Right lobe of liver (tissue), 6 donors: ENCODE data around the gene NFATC1. TPM values are rescaled to one million over a fixed set of nuclear protein-coding genes. Genes with fewer than 3 reads are reported as not detected.

Experiments
- ATAC-seq, 4 donors: fragments of 200-7000 bp; cut with Tn5 transposase; one replicate each; pipeline ENCODE4 v1.9.1; 2020; ENCODE audit warnings: mild to moderate bottlenecking in 4 of 4, moderate library complexity in 4 of 4
- DNase-seq, 3 donors: peaks; one replicate each; pipeline ENCODE4 v3.0.0-alpha.2; 2020
- H3K27ac ChIP-seq, 3 donors: fragments of 200-600 bp; one replicate each; pipeline ENCODE4 v1.8.0; 2022
- H3K27me3 ChIP-seq, 2 donors: fragments of 200-600 bp; one replicate each; pipeline ENCODE4 v1.8.0; 2022
- H3K36me3 ChIP-seq, 4 donors: fragments of 200-600 bp; sonication (generic) in 1 of 4; one replicate each; pipeline versions ENCODE4 v1.5.1 to v1.8.0; 2017 to 2022; ENCODE audit warnings: control low read depth in 1 of 4
- H3K4me1 ChIP-seq, 4 donors: fragments of 200-600 bp; sonication (generic) in 1 of 4; one replicate each; pipeline versions ENCODE4 v1.5.1 to v1.8.0; 2017 to 2022; ENCODE audit warnings: control low read depth in 1 of 4
- H3K4me3 ChIP-seq, 3 donors: fragments of 200-600 bp; one replicate each; pipeline ENCODE4 v1.8.0; 2022
- H3K9me3 ChIP-seq, 4 donors: fragments of 200-600 bp; sonication (generic) in 1 of 4; one replicate each; pipeline versions ENCODE4 v1.5.1 to v1.8.0; 2017 to 2022; ENCODE audit warnings: control low read depth in 1 of 4
- POLR2A ChIP-seq: fragments of 450-650 bp; IDR thresholded peaks from one replicate; pipeline ENCODE4 v1.6.1; 2017; ENCODE audit warnings: antibody characterized with exemption, mild to moderate bottlenecking
- WGBS: methylation state at CpG from one replicate; pipeline ENCODE4 v1.1.6; 2018; ENCODE audit warnings: low coverage, low lambda C conversion rate; ENCODE audit not compliant: insufficient coverage; ENCODE audit errors: missing lambda C conversion rate; 5-methylcytosine and 5-hydroxymethylcytosine counted together
- intact Hi-C, 2 donors: fragments of 100-400 bp; cut with DNase I; formaldehyde crosslinking; loops; one replicate each; pipeline versions ENCODE4 v1.11.2 to v1.14.1; 2022
- total RNA-seq, 6 experiments: library from RNA; depleted of rRNA in 2 of 6; stranded (reverse); fragments of >200 nt in 2 of 6; fragmentation: NEBNext Ultra II Directional in 3 of 6; extraction: Animal tissue kit (Norgen Biotek cat#: 25700) in 3 of 6; gene quantifications; one replicate each; pipeline versions ENCODE4 v1.1.0 to v1.2.4, GENCODE V29; 2016 to 2023
- TF ChIP-seq, protein P1 (sequence below), 4 donors: fragments of 200-600 bp in 3 of 4; fragments of 450-650 bp in 1 of 4; IDR thresholded peaks; one replicate each; pipeline versions ENCODE4 v1.5.1 to v1.8.0; 2016 to 2022; ENCODE audit warnings: antibody characterized with exemption in 4 of 4, mild to moderate bottlenecking in 2 of 4
- donor health status: DM: no; HTN: yes; CAD: no.
- donor health status: DM: no; HTN: no; CAD: no.
- donor health status: DM: no; HTN: no; CAD: no.
- donor health status: DM: no; HTN: yes; CAD: no.
- donor health status: DM: no; HTN: yes; CAD: no.

NFATC1 gene
- total RNA-seq, 6 experiments from 2014 or later: 1.00 to 4.3 (median 2.9) TPM

- DNase-seq: peak in 2 of 3 donors; percentile 15 to 31
- H3K27ac ChIP-seq: no peak overlapping the region
- H3K27me3 ChIP-seq: no peaks in the 10 kb centered on the region
- H3K36me3 ChIP-seq: no peaks in the 10 kb centered on the region
- whole genome bisulfite sequencing: 83% methylated on average over 28 of the region's 31 CpGs
- no peak overlapping the region for H3K4me3 ChIP-seq
- ATAC-seq: no peak
- TF ChIP-seq, protein P1, sequence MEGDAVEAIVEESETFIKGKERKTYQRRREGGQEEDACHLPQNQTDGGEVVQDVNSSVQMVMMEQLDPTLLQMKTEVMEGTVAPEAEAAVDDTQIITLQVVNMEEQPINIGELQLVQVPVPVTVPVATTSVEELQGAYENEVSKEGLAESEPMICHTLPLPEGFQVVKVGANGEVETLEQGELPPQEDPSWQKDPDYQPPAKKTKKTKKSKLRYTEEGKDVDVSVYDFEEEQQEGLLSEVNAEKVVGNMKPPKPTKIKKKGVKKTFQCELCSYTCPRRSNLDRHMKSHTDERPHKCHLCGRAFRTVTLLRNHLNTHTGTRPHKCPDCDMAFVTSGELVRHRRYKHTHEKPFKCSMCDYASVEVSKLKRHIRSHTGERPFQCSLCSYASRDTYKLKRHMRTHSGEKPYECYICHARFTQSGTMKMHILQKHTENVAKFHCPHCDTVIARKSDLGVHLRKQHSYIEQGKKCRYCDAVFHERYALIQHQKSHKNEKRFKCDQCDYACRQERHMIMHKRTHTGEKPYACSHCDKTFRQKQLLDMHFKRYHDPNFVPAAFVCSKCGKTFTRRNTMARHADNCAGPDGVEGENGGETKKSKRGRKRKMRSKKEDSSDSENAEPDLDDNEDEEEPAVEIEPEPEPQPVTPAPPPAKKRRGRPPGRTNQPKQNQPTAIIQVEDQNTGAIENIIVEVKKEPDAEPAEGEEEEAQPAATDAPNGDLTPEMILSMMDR (IDR thresholded peaks at IDR 0.05): no peak
- TF ChIP-seq POLR2A: no peak
- intact Hi-C loops: no loop called here
- no peaks in the 10 kb centered on the region for H3K9me3 ChIP-seq
- peaks cover 0 to 8% (median 3%) of the 10 kb centered on the region in 4 donors for H3K4me1 ChIP-seq
These were observed 8.2 kb downstream of the NFATC1 start for GRCh38 chr18:79403723-79404566.

- Histone ChIP-seq H3K9me3 (no peaks in the 10 kb centered on the region), H3K27me3 (no peaks in the 10 kb centered on the region), H3K4me3 (no peak overlapping the region), H3K27ac (no peak overlapping the region), H3K4me1 (peaks cover 0 to 3% (median 1%) of the 10 kb centered on the region in 4 donors), H3K36me3 (no peaks in the 10 kb centered on the region)
- 85% methylated on average over 8 of the region's 12 CpGs for WGBS
- DNase-seq (peak in 1 of 3 donors; percentile 19), ATAC-seq (no peak)
- intact Hi-C loops: no loop called here
- TF ChIP-seq, protein P1 (IDR thresholded peaks at IDR 0.05): no peak
- no peak for TF ChIP-seq POLR2A
These were observed 8.8 kb downstream of the NFATC1 start for GRCh38 chr18:79404567-79404910.

DNA sequence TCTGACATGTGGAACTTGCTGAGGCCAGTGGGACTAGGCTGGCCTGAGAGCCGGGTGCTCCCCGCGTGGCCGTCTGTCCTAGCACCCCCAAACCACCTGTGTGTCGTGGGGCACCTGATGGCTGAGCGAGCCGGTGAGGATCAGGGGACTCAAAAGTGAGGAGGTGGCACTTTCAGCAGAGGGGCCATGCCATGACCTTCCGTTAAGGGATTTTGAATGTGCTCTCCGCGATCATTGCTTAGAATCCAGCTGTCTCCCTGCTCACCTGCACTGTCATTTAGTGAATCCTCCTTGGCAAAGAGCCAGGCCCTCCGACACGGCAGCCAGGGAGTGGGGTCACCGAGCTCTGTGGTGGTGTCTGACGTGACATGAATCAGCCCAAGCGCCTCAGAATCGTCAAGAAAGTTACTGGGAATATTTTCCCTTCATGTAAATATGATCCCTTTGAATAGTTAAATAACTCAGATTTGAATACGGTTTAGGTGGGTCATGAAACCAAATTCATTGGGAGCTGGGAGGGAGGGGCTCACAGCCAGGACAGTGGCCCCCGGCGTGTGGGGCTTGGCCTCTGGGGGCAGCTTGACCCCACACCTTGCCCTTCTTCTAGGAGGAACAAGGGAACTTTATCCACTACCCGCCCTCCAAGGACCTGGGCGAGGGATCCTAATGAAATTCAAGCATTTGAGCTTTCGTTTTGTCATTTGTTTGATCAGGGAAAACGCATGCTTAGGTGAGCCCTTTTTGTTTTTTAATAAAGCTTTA lies 9.5 kb downstream of the NFATC1 start:
- H3K4me3 ChIP-seq: no peak overlapping the region
- TF ChIP-seq POLR2A: no peak
- TF ChIP-seq, protein P1 (IDR thresholded peaks at IDR 0.05): no peak
- H3K4me1 ChIP-seq: no peaks in the 10 kb centered on the region
- intact Hi-C loops: no loop called here
- H3K9me3 ChIP-seq: no peaks in the 10 kb centered on the region
- no peaks in the 10 kb centered on the region for H3K36me3 ChIP-seq
- H3K27ac ChIP-seq: peak overlapping the region in 2 of 3 donors; percentile 54 to 84
- DNase-seq (peak in 2 of 3 donors; percentile 16 to 36), ATAC-seq (no peak)
- 74% methylated on average over 13 of the region's 23 CpGs for WGBS
- no peaks in the 10 kb centered on the region for H3K27me3 ChIP-seq

GRCh38 chr18:79405781-79406575 lies 10.2 kb downstream of the NFATC1 start:
- peak; percentile 58 to 75 (median 66) for ATAC-seq

More at GRCh38 chr18:79405781-79406575, 10.2 kb downstream of the NFATC1 start:
- intact Hi-C loops: no loop called here
- Histone ChIP-seq H3K4me3 (no peak overlapping the region), H3K36me3 (no peaks in the 10 kb centered on the region), H3K9me3 (no peaks in the 10 kb centered on the region), H3K4me1 (no peaks in the 10 kb centered on the region), H3K27me3 (no peaks in the 10 kb centered on the region), H3K27ac (peak overlapping the region in 2 of 3 donors; percentile 54 to 84)
- DNase-seq: peak in 2 of 3 donors; percentile 79
- no peak for TF ChIP-seq POLR2A
- TF ChIP-seq, protein P1 (IDR thresholded peaks at IDR 0.05): no peak
- WGBS: 43% methylated on average over 7 of the region's 27 CpGs
